ENCODE results near the gene SPAG9. TPM values are rescaled to one million over a fixed set of nuclear protein-coding genes. Genes with fewer than 3 reads are reported as not detected.

SPAG9 gene
- total and polyA plus RNA-seq, 2 of the 8 experiments (the other 6 are each of a cell fraction or from before 2014, with no cell fraction given), result 9.8 to 63.8 TPM

DNA sequence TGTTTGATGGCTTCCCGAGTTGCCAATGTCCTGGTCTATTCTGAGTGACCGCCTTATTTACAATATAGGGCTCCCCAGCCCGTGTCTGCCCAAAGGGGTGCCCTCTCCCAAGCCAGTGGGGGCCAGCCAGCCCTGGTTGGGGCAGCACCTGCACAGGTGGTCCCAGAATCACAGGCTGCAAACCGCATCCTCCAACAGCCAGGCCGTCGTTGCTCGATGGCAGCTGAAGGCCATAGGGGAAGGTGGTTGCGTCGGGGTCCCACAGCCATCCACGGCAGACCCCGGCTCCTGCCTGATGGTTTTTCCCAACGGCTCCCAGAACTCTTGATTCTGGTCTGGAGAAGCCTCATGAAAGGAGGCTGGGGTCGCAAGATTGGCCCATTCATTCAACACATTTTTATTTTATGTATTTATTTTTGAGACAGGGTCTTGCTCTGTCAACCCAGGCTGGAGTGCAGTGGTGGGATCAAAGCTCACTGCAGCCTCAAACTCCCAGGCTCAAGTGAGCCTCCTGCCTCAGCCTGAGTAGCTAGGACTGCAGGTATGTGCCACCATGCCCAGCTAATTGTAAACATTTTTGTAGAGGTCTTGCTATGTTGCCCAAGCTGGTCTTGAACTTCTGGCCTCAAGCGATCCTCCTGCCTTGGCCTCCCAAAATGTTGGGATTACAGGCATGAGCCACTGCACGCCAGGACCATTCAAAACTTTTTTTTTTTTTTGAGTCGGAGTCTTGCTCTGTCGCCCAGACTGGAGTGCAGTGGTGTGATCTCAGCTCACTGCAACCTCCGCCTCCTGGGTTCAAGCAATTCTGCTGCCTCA, 175.6 kb downstream of the SPAG9 start (continued):
- TF ChIP-seq, protein P1, sequence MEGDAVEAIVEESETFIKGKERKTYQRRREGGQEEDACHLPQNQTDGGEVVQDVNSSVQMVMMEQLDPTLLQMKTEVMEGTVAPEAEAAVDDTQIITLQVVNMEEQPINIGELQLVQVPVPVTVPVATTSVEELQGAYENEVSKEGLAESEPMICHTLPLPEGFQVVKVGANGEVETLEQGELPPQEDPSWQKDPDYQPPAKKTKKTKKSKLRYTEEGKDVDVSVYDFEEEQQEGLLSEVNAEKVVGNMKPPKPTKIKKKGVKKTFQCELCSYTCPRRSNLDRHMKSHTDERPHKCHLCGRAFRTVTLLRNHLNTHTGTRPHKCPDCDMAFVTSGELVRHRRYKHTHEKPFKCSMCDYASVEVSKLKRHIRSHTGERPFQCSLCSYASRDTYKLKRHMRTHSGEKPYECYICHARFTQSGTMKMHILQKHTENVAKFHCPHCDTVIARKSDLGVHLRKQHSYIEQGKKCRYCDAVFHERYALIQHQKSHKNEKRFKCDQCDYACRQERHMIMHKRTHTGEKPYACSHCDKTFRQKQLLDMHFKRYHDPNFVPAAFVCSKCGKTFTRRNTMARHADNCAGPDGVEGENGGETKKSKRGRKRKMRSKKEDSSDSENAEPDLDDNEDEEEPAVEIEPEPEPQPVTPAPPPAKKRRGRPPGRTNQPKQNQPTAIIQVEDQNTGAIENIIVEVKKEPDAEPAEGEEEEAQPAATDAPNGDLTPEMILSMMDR (IDR thresholded peaks at IDR 0.05; ENCODE audit: control extremely low read depth in 1 of 3, insufficient read depth in 1 of 3, low read depth in 1 of 3, low read length in 3 of 3), result no peak

Data from H1 (cell line).